Gastrocnemius medialis (tissue), 4 donors: ENCODE measurements around the gene PADI6. TPM values are rescaled to one million over a fixed set of nuclear protein-coding genes. Genes with fewer than 3 reads are reported as not detected.

Experiments
- ATAC-seq, 2 donors: fragments of 150-250 bp; one replicate each; pipeline ENCODE4 v1.9.1; 2016
- DNase-seq, 2 donors: peaks; one replicate each; pipeline ENCODE4 v3.0.0-alpha.2; 2019
- H3K27ac ChIP-seq, 4 donors: fragments of 200-600 bp; sonication (generic); 1 replicate in 1 of 4; 2 replicates in 3 of 4; pipeline ENCODE4 v1.5.1; 2016 to 2018; ENCODE audit warnings: mild to moderate bottlenecking in 2 of 4, moderate library complexity in 1 of 4
- H3K27me3 ChIP-seq, 3 donors: fragments of 200-600 bp; sonication (generic) in 2 of 3; 1 replicate in 1 of 3; 2 replicates in 2 of 3; pipeline versions ENCODE4 v1.5.1 to v1.6.0; 2016 to 2019; ENCODE audit warnings: mild to moderate bottlenecking in 1 of 3, moderate library complexity in 1 of 3
- H3K36me3 ChIP-seq, 2 donors: fragments of 200-600 bp; sonication (generic) in 1 of 2; one replicate each; pipeline ENCODE4 v1.5.1; 2017 to 2018
- H3K4me1 ChIP-seq, 2 donors: fragments of 200-600 bp; sonication (generic) in 1 of 2; one replicate each; pipeline ENCODE4 v1.5.1; 2016 to 2017; ENCODE audit warnings: mild to moderate bottlenecking in 2 of 2
- H3K4me3 ChIP-seq, 4 donors: fragments of 200-600 bp; sonication (generic) in 3 of 4; 1 replicate in 1 of 4; 2 replicates in 3 of 4; pipeline ENCODE4 v1.5.1; 2016 to 2019; ENCODE audit warnings: mild to moderate bottlenecking in 2 of 4
- H3K9me3 ChIP-seq, 3 donors: fragments of 200-600 bp; sonication (generic) in 2 of 3; 1 replicate in 1 of 3; 2 replicates in 2 of 3; pipeline ENCODE4 v1.5.1; 2016 to 2019
- POLR2A ChIP-seq, 2 donors: fragments of 450-650 bp; IDR thresholded peaks; one replicate each; pipeline ENCODE4 v1.6.1; 2017; ENCODE audit warnings: antibody characterized with exemption in 2 of 2, mild to moderate bottlenecking in 2 of 2, moderate library complexity in 2 of 2
- in situ Hi-C, 4 donors: fragments of 200-750 bp; cut with MboI; loops; one replicate each; pipeline versions ENCODE4 v1.15.0 to v1.8.0; 2017; ENCODE audit warnings: low sequenced_read_pairs in 4 of 4
- intact Hi-C: fragments of 100-400 bp; cut with DNase I; formaldehyde crosslinking; loops from one replicate; pipeline ENCODE4 v1.15.1; 2023; ENCODE audit warnings: low total_unique reads
- total RNA-seq, 4 donors: library from RNA; depleted of rRNA; stranded (reverse); fragments of >200 nt; gene quantifications; one replicate each; pipeline versions ENCODE4 v1.1.0 to v1.2.3, GENCODE V29; 2016
- TF ChIP-seq, protein P1 (sequence below), 5 experiments: fragments of 450-650 bp in 3 of 5; fragments of 200-600 bp in 2 of 5; sonication (generic) in 2 of 5; IDR thresholded peaks in 4 of 5; conservative IDR thresholded peaks in 1 of 5; 1 replicate in 4 of 5; 2 replicates in 1 of 5; pipeline ENCODE4 v1.5.1; 2016 to 2019; ENCODE audit warnings: antibody characterized with exemption in 5 of 5, mild to moderate bottlenecking in 3 of 5, moderate library complexity in 3 of 5

Gene PADI6
- total RNA-seq, 4 donors from 2014 or later = not detected

GRCh38 chr1:17350083-17350482 lies 21.9 kb upstream of the PADI6 start:
- Histone ChIP-seq H3K4me1 (no peaks in the 10 kb centered on the region), H3K36me3 (no peaks in the 10 kb centered on the region), H3K27me3 (peaks cover 16 to 27% (median 23%) of the 10 kb centered on the region in 3 donors), H3K27ac (no peak overlapping the region), H3K9me3 (no peaks in the 10 kb centered on the region), H3K4me3 (no peak overlapping the region)
- in situ Hi-C loops = no loop called here
- no peak for ATAC-seq
- TF ChIP-seq, protein P1, sequence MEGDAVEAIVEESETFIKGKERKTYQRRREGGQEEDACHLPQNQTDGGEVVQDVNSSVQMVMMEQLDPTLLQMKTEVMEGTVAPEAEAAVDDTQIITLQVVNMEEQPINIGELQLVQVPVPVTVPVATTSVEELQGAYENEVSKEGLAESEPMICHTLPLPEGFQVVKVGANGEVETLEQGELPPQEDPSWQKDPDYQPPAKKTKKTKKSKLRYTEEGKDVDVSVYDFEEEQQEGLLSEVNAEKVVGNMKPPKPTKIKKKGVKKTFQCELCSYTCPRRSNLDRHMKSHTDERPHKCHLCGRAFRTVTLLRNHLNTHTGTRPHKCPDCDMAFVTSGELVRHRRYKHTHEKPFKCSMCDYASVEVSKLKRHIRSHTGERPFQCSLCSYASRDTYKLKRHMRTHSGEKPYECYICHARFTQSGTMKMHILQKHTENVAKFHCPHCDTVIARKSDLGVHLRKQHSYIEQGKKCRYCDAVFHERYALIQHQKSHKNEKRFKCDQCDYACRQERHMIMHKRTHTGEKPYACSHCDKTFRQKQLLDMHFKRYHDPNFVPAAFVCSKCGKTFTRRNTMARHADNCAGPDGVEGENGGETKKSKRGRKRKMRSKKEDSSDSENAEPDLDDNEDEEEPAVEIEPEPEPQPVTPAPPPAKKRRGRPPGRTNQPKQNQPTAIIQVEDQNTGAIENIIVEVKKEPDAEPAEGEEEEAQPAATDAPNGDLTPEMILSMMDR (IDR thresholded peaks at IDR 0.05 in 4 of 5, conservative IDR thresholded peaks at IDR 0.05 in 1 of 5) = no peak
- no peak for TF ChIP-seq POLR2A (IDR thresholded peaks at IDR 0.05)
- intact Hi-C loops = no loop called here
- no peak for DNase-seq

DNA sequence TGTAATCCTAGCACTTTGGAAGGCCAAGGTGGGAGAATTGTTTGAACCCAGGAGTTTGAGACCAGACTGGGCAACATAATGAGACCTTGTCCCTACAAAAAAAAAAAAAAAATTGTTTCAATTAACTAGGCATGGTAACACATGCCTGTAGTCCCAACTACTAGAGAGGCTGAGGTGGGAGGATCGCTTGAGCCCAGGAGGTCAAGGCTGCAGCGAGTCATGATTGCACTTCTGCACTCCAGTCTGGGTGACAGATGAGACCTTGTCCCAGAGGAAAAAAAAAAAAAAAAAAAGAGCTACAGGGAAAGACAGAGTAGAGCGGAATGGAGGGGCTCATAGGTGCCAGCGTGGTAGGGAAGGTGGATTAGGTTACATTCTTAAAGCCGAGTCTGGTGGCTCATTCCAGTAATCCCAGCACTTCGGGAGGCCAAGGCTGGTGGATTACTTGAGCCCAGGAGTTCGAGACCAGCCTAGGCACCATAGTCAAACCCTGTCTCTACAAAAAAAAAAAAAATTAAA lies 21.0 kb upstream of the PADI6 start:
- Histone ChIP-seq H3K4me1 (no peaks in the 10 kb centered on the region), H3K4me3 (no peak overlapping the region), H3K9me3 (no peaks in the 10 kb centered on the region), H3K36me3 (no peaks in the 10 kb centered on the region), H3K27me3 (peaks cover 16 to 25% (median 23%) of the 10 kb centered on the region in 3 donors), H3K27ac (no peak overlapping the region)
- ATAC-seq = no peak
- DNase-seq = no peak
- intact Hi-C loops = no loop called here
- in situ Hi-C loops = no loop called here
- TF ChIP-seq, protein P1 (IDR thresholded peaks at IDR 0.05 in 4 of 5, conservative IDR thresholded peaks at IDR 0.05 in 1 of 5) = no peak
- no peak for TF ChIP-seq POLR2A (IDR thresholded peaks at IDR 0.05)

- Histone ChIP-seq H3K4me1 (no peaks in the 10 kb centered on the region), H3K27me3 (peaks cover 16 to 25% (median 17%) of the 10 kb centered on the region in 3 donors), H3K27ac (no peak overlapping the region), H3K9me3 (no peaks in the 10 kb centered on the region), H3K36me3 (no peaks in the 10 kb centered on the region), H3K4me3 (no peak overlapping the region)
- intact Hi-C loops (no loop called here), in situ Hi-C loops (no loop called here)
- no peak for TF ChIP-seq POLR2A (IDR thresholded peaks at IDR 0.05)
- TF ChIP-seq, protein P1 (IDR thresholded peaks at IDR 0.05 in 4 of 5, conservative IDR thresholded peaks at IDR 0.05 in 1 of 5) = no peak
- DNase-seq (no peak), ATAC-seq (no peak)
Measured at GRCh38 chr1:17351598-17352324, 20.2 kb upstream of the PADI6 start.

- DNase-seq = no peak
- Histone ChIP-seq H3K4me1 (no peaks in the 10 kb centered on the region), H3K9me3 (no peaks in the 10 kb centered on the region), H3K27ac (no peak overlapping the region), H3K4me3 (no peak overlapping the region), H3K36me3 (no peaks in the 10 kb centered on the region), H3K27me3 (peaks cover 16 to 24% (median 17%) of the 10 kb centered on the region in 3 donors)
- in situ Hi-C loops (no loop called here), intact Hi-C loops (no loop called here)
- TF ChIP-seq POLR2A (IDR thresholded peaks at IDR 0.05) = no peak
- TF ChIP-seq, protein P1 (IDR thresholded peaks at IDR 0.05 in 4 of 5, conservative IDR thresholded peaks at IDR 0.05 in 1 of 5) = no peak
- no peak for ATAC-seq
Measured at GRCh38 chr1:17352419-17352909, 19.5 kb upstream of the PADI6 start.
